Fibroblast of villous mesenchyme (primary cell): Measurements from ENCODE around the gene RFX5. TPM values are rescaled to one million over a fixed set of nuclear protein-coding genes. Genes with fewer than 3 reads are reported as not detected.

Experiments
- DNase-seq: peaks from one replicate; pipeline ENCODE4 v3.0.0-alpha.2; 2010; ENCODE audit warnings: low read depth
- H3K4me3 ChIP-seq: 2 replicates; pipeline ENCODE4 v1.5.1; 2011; ENCODE audit warnings: low read depth, mild to moderate bottlenecking, low read length
- total RNA-seq: library from RNA; depleted of rRNA; stranded (reverse); fragments of >200 nt; gene quantifications from 2 replicates; pipeline ENCODE4 v1.2.3, GENCODE V29; 2012
- TF ChIP-seq, protein P1 (sequence below): IDR thresholded peaks from 2 replicates; pipeline ENCODE4 v1.5.1; 2012; ENCODE audit warnings: low read depth, mild to moderate bottlenecking, low read length; ENCODE audit not compliant: insufficient read depth

RFX5 gene
- total RNA-seq, 1 donor, result 58.7 TPM

GRCh38 chr1:151377150-151377884 lies 30.3 kb upstream of the RFX5 start:
- TF ChIP-seq, protein P1, sequence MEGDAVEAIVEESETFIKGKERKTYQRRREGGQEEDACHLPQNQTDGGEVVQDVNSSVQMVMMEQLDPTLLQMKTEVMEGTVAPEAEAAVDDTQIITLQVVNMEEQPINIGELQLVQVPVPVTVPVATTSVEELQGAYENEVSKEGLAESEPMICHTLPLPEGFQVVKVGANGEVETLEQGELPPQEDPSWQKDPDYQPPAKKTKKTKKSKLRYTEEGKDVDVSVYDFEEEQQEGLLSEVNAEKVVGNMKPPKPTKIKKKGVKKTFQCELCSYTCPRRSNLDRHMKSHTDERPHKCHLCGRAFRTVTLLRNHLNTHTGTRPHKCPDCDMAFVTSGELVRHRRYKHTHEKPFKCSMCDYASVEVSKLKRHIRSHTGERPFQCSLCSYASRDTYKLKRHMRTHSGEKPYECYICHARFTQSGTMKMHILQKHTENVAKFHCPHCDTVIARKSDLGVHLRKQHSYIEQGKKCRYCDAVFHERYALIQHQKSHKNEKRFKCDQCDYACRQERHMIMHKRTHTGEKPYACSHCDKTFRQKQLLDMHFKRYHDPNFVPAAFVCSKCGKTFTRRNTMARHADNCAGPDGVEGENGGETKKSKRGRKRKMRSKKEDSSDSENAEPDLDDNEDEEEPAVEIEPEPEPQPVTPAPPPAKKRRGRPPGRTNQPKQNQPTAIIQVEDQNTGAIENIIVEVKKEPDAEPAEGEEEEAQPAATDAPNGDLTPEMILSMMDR, result no peak
- DNase-seq, result no peak
- H3K4me3 ChIP-seq, result no peak overlapping the region

GRCh38 chr1:151373196-151373595 lies 26.1 kb upstream of the RFX5 start:
- H3K4me3 ChIP-seq, result no peak overlapping the region
- TF ChIP-seq, protein P1, result no peak
- DNase-seq, result no peak

DNA sequence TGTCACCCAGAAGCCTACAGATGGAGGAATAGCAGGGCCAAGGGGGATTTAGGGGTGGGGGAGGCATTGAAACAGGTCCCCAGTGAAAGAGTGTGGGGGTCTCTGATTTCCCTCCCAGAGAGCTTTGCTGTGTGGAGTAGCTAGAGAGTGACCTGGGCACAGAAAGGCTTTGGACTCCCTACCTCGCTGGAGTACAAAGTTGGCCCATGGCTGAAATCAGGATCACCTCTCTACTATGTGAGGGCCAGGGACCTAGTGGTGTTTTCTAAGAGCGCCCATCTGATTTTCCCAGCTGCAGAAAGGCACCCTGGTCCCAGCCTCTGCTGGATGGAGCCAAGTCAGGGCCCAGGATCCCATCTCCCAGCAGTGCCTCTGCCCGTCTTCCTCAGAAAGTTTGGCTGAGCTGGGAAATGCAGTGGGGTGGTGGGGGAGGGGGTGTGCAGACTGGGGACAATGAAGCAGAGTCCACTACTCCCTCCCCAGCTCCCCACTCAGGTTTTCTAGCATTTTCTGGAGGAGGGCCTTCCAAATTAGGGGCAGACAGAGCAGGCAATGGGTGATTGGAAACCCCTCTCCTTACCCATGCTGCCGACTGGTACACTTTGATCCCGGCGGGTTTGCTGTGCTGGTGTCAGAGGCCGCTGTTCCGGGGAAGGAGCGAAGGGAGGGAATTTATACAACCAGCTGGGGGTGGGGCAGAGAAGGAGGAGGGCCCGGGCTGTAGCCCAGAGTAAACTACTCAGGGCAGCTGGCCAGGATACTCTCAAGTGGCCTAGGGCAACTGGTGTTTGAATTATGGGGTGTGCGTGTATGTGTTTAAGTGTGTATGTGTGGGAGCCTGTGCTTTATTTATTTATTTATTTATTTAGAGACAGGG lies 25.2 kb upstream of the RFX5 start, which contains the start of gene SELENBP1:
Gene SELENBP1 (minus strand): TSS at position 648 of the 877 bp plus-strand sequence. CDS start 64 bp downstream, at position 584.
- TF ChIP-seq, protein P1, result no peak
- DNase-seq, result peak; percentile 89
- peak within 1 kb of the TSS; percentile 61 for H3K4me3 ChIP-seq

GRCh38 chr1:151371370-151372057 lies 24.5 kb upstream of the RFX5 start:
- DNase-seq, result peak; percentile 61
- TF ChIP-seq, protein P1, result no peak
- H3K4me3 ChIP-seq, result peak overlapping the region; percentile 61

DNA sequence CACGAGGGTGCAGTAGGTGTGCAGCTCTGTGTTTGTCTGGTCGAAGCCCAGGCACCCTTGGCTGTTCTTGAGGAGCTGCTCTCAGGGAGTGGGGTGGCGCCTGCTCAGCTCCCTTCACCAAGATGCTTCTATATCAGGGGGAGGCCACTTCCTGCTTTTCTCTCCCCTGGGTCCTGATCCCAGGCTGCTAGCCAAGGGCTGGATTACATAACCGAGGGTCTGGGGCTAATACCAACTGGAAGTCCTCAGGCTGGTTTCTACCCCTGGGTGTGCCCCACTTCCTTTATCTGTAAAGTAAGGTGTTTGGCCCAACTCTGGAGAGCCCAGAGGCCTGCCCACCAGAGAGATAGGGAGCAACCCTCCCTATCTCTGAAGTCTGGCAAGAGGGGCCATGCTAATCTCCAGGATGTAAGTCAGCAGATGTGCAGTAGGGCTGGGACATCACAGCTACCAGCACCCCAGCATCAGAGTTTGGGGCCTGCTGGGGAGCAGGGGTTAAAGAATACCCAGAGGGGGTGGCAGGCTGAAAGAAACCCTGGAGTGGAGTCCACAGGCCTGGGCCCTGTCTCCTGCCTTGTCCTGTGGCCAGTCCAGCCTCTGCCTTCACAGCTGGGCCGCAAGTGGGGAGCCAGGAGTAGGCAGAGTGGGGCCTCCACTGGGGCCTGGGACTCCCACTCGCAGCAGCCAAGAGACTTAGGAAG lies 23.3 kb upstream of the RFX5 start:
- no peak overlapping the region for H3K4me3 ChIP-seq
- TF ChIP-seq, protein P1, result no peak
- DNase-seq, result peak; percentile 52

DNA sequence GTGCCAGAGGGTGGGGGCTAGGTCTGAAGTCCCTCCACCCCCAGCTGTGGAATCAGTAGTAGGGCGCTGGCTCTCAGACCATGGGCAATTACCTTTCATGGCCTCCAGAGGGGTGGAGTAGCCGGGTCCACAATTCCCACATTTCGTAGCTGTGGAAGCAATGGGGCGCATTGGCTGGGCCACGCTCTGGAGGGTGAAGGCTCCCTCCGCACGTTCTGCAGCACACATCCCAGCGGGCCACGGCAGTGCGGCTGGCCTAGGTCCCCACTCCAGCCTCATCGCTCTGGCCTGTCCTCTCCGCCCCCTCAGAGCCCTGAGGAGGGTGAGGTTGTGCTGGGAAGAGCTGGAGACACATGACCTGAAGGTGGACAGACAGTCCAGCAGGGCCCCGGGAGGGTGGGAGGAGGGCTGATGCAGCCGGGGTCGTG lies 22.6 kb upstream of the RFX5 start:
- TF ChIP-seq, protein P1, result no peak
- H3K4me3 ChIP-seq, result no peak overlapping the region
- no peak for DNase-seq
